ENCODE measurements around the gene ZFAND6. TPM values are rescaled to one million over a fixed set of nuclear protein-coding genes. Genes with fewer than 3 reads are reported as not detected.
"Not testable (repeated sequence)": the region's sequence is repeated elsewhere in the genome, so short reads cannot be mapped to it uniquely, and the experiment has no call there.

The ZFAND6 gene
- polyA plus RNA-seq, 1 donor: 132 TPM

DNA sequence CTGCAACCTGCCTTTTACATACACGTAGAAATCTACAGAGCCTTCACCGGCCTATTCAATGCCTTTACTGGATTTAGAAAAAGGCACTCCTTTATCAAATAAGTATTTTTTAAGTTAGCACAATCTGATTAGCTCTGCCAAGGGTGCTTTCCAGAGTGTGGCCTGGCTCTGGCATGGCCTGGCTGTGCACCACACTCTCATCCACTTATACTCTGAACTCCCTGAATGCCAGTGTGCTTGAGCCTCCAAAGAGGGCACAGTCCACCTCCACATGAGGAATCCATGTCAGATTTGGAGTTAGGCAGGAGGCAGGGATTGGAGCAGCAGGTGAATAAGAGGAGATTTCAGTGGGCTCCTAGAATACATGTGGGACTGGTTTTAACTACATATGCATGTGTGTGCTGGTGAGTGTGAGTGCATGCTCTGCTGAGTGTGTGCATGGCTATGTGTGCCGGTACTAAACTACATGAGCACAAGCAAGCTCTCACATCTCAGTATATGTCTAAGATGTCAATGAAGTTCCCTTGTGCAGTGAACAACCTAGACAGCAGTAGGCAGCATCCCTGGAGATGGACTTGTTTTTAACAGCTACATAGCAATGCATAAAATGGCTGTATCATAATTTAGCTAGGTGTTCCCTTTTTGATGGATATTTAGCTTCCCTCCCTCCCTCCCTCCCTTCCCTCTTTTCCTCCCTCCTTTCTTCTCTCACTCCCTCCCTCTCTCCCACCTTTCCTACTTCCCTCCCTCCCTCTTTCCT, 17.8 kb upstream of the ZFAND6 start:
- DNase-seq: no peak

- DNase-seq: no peak
Measured at GRCh38 chr15:80042568-80042967, 16.9 kb upstream of the ZFAND6 start.

DNA sequence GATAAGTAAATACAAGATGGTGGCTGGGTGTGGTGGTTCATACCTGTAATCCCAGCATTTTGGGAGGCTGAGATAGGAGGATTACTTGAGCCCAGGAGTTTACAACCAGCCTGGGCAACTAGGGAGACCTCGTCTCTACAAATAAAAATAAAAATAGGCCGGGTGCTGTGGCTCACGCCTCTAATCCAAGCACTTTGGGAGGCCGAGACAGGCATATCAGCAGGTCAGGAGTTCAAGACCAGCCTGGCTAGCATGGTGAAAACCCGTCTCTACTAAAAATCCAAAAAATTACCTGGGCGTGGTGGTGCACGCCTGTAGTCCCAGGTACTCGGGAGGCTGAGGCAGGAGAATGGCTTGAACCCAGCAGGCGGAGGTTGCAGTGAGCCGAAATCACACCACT, 14.3 kb upstream of the ZFAND6 start:
- DNase-seq: not testable (repeated sequence)

DNA sequence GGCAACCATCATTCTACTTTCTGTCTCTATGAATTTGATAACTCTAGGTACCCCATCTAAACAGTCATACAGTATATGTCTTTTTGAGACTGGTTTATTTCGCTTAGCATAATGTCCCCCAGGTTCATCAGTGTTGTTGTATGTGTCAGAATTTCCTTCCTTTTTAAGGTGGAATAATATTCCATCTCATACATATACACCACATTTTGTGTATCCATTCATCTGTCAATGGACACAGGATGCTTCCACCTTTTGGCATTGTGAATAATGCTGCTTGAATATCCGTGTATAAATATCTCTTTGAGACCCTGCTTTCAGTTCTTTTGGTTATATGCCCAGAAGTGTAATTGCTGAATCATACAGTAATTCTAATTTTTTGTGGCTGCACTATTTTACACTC, 10.4 kb upstream of the ZFAND6 start:
- DNase-seq: no peak

GRCh38 chr15:80052597-80053304, 6.7 kb upstream of the ZFAND6 start:
- DNase-seq: no peak

DNA sequence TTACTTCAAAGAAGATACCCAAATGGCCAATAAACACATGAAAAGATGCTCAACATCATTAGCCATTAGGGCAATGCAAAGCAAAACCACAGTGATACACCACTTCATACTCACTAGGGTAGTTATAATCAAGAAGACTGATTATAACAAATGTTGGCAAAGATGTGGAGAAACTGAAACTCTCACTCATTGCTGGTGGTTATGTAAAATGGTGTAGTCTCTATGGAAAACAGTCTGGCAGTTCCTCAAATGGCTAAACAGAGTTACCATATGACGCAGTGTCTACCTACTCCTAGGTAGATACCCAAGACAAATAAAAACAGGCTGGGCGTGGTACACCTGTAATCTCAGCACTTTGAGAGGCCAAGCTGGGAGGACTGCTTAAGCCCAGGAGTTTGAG, 3.5 kb upstream of the ZFAND6 start:
- DNase-seq: no peak

DNA sequence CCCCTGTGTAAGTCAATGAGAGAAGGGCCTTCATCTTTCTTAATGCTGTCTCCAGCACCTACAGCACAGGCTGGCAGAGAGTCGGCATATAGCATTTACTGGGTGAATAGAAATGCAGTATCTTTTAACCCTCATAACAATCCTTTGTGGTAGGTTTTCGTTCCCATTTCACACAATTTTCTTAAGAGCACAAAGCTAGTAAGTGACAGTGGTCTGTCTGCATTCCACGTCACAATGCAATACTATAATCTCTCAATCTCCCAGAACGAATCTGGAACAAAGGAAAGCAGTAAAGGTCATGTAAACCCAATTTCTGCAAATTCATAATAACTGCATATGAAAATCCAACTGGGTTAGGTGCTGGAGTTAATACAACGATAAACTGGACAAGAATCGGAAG, 1.4 kb upstream of the ZFAND6 start:
- no peak for DNase-seq

GRCh38 chr15:80059786-80060355, 395 bp downstream of the ZFAND6 start:
- peak; percentile 46 for DNase-seq

GRCh38 chr15:80060356-80061006, 1.0 kb downstream of the ZFAND6 start:
- peak; percentile 49 for DNase-seq

DNA sequence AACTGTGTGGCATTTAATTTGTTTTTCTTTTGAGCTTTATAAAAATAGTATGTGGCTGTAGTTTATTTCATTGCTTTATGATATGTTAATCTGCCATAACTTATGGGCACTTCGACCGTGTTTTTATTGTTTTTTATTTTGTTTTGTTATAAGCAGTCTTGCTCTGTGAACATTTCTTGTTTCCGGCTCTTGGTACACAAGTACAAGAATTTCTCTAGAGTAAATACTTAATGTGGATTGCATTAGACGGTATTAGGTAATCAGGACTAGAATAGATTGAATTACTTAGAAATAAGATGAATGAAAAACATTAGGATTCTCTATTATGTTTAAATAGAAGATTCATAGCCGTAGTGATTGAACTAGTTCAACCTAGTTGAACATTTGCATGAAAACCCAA, 2.1 kb downstream of the ZFAND6 start:
- DNase-seq: no peak

DNA sequence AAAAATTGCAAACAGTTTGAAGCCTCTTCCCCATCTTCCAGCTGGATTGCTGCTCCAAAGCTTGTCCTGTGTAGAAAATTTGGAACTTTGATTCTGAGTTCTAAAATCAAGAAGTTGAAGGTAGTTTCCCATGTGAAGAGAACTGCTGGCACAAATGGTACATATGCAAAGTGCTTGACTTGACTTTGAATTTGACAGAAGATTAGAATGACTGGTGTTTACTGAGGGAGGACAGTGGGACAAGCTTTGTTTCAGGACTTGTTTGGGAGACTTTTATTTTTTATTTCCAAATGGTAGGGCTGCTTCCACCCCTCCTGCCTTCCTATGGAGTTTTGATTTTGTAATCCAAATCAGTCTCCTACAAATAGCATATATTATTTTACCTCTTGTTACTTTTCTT, 7.4 kb downstream of the ZFAND6 start:
- no peak for DNase-seq

DNA sequence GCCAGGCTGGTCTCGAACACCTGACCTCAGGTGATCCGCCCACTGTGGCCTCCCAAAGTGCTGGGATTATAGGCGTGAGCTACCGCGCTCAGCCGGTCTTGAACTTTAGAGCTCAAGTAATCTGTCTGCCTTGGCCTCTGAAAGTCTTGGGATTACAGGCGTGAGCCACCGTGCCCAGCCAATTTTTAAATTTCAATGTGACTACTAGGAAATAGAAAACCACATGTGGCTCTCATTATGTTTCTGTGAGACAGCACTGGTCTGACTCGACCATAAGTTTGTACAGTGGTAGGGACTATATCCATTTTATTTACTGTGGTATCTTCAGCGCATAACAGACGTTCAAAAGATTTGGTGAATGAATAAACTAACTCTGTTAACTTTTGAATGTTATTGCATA, 9.1 kb downstream of the ZFAND6 start:
- no peak for DNase-seq

- no peak for DNase-seq
Measured at GRCh38 chr15:80070840-80071239, 11.4 kb downstream of the ZFAND6 start.

- DNase-seq: no peak
Measured at GRCh38 chr15:80071652-80072051, 12.2 kb downstream of the ZFAND6 start.

DNA sequence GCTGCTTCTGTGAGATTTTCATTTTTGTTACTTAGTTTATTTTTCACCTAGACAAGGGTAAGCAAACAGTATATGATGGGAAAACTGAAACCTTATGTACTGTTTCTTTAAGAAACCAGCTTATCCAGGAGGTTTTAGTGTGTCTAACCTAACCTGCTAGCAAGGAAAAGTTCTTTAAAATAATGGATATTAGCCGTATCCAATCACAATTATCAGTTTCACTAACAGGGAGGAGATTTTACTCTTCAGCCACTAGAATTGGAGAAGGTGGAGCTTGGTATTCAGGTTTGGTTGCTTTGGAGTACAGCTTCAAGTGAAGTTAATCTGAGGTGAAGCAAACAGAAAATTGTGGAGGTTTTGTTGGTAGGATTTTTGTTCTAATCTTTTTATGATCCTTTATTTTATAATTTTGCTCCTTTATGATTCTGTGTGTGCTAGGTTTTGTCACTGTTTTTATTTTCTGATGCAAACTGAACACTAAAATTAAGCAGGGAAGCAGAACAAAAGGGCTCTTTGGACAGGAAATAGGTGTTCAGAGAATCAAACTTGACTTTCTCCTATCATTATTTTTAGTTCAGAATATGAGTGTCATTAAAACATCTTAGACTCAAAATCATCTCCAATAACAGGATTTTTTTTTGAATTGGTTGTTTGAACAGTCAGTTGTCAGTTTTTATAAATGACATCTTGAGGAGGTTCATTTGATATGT, 13.0 kb downstream of the ZFAND6 start:
- DNase-seq: peak; percentile 86

GRCh38 chr15:80073197-80073596, 13.7 kb downstream of the ZFAND6 start:
- no peak for DNase-seq

DNA sequence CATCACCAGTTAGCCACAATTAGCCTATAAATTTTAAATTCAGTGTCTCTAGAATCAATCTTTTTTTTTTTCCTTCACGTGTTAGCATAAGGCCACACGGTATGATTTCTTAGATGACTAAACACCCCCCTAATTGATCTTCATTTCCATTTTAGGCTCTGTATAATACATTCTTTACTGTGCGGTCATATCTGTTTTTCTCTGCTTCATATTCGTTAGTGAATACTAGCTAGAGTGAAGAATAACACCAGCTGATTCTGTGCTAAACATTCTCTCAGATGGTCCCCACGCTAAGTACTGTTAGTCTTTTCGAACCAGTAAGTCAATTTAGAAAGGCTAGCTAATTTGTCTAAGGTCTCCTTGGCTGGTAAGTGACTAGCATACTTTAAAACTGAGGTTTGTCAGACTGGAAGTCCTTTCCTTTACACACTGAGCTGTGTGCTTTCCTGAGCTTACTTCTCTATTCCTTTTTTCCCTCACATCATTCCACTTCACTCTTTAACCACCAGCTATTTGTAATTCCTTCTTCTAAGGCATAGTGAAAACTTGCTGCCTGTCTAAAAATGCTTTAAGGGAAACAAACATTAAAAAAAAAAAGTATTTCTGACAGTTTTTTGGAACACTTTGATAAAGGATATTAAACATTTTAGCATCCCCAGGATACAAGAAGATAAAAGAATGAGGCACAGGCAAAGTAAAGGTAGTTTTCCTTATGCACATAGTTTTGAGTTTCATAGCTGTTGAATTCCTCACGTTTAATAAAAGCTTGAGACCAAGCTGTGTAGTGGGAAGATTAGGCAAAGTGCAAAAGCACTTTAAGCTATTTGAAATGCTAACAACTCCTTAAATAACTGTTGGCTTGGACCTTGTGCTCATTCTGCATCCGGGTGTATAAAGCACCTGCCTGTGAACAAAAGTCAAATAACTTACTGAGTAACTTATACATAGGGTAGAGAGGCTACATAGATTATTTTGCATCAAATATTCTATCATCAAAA, 17.1 kb downstream of the ZFAND6 start:
- DNase-seq: no peak

DNA sequence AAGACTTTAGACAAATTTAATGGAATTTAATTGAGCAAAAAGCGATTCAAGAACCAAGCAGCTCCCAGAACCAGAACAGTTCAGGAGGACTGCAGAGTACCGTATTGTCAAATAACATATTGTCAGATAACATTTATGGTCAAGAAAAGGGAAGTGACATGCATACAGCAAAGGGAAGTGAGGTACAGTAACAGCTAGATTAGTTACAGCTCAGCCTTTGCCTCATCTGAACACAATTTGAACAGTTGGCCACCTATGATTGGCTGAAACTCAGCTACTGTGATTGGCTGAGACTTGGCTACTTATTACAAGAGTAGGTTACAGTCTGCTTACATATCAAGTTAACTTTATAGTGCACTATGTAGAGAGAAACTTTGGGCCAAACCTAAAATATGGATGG, 21.9 kb downstream of the ZFAND6 start:
- DNase-seq: no peak

GRCh38 chr15:80087104-80087503, 27.6 kb downstream of the ZFAND6 start:
- no peak for DNase-seq

DNA sequence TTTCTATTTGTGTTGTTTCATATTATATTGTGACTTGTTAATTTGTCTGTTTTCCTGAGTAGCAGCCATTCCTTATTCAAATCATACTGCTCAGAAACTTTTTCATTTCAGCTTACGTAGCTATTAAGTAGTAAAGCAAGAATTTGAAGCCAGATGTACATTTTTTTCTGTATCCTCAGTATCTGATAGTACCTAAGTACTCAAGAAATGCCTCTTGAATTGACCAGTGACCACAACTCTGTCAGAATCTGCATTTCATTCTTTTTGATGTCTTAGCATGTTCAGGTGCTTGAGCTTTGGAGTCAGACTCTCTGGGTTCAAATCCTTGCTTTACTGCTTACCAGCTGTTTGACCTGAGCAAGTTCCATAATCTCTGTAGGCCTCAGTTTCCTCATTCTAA, 30.6 kb downstream of the ZFAND6 start:
- DNase-seq: no peak

All from left kidney (tissue), 2 donors.